Activated B cell treated with CpG ODN at 0.5 μM for 24 hours (primary cell): ENCODE data around the gene SOBP. TPM values are rescaled to one million over a fixed set of nuclear protein-coding genes. Genes with fewer than 3 reads are reported as not detected.

Experiments used
- ATAC-seq: fragments of 200-7000 bp; cut with Tn5 transposase; one replicate; pipeline ENCODE4 v1.10.0; 2021; ENCODE audit warnings: low read depth, mild to moderate bottlenecking, moderate library complexity
- CTCF ChIA-PET: fragments of 350-600 bp; sonication (Branson Sonifier 250); formaldehyde crosslinking; loops from one replicate; lab custom pipeline; 2021; ENCODE audit warnings: antibody characterized with exemption; lab: Charles Lee
- POLR2A ChIA-PET: fragments of 350-600 bp; sonication (Branson Sonifier 250); formaldehyde crosslinking; loops from one replicate; lab custom pipeline; 2021; ENCODE audit warnings: antibody characterized with exemption; lab: Charles Lee
- DNase-seq: peaks from one replicate; pipeline ENCODE4 v3.0.0; 2022
- H3K27ac Mint-ChIP-seq: one replicate; pipeline ENCODE4 v1.8.0; 2020; ENCODE audit warnings: mixed read lengths
- H3K27me3 Mint-ChIP-seq: one replicate; pipeline ENCODE4 v1.8.0; 2021; ENCODE audit warnings: mixed read lengths
- H3K36me3 Mint-ChIP-seq: one replicate; pipeline ENCODE4 v1.8.0; 2021; ENCODE audit warnings: low read depth, mixed read lengths
- H3K4me1 Mint-ChIP-seq: one replicate; pipeline ENCODE4 v1.8.0; 2021; ENCODE audit warnings: mixed read lengths
- H3K4me3 Mint-ChIP-seq: one replicate; pipeline ENCODE4 v1.8.0; 2020; ENCODE audit warnings: mild to moderate bottlenecking, mixed read lengths
- H3K9me3 Mint-ChIP-seq: one replicate; pipeline ENCODE4 v1.8.0; 2020; ENCODE audit warnings: mixed read lengths
- intact Hi-C: fragments of 100-400 bp; cut with micrococcal nuclease; formaldehyde crosslinking; loops from one replicate; pipeline ENCODE4 v1.15.1; 2024
- total RNA-seq: library from RNA; stranded (reverse); gene quantifications from 2 replicates; pipeline ENCODE4 v1.2.3, GENCODE V29; 2022
- TF ChIP-seq, protein P1 (sequence below): fragments of 200-600 bp; IDR thresholded peaks from one replicate; pipeline ENCODE4 v1.8.0; 2022; ENCODE audit warnings: antibody characterized with exemption, mild to moderate bottlenecking

Gene SOBP
- total RNA-seq, 1 donor from 2014 or later, result 1.1 TPM

GRCh38 chr6:107612762-107613415 is 123.0 kb downstream of the SOBP start:
- POLR2A ChIA-PET, result no interaction called here
- no peak for ATAC-seq
- H3K9me3 Mint-ChIP-seq, result no peaks in the 10 kb centered on the region
- H3K36me3 Mint-ChIP-seq, result no peaks in the 10 kb centered on the region
- DNase-seq, result no peak
- peaks cover 6% of the 10 kb centered on the region for H3K4me1 Mint-ChIP-seq
- TF ChIP-seq, protein P1, sequence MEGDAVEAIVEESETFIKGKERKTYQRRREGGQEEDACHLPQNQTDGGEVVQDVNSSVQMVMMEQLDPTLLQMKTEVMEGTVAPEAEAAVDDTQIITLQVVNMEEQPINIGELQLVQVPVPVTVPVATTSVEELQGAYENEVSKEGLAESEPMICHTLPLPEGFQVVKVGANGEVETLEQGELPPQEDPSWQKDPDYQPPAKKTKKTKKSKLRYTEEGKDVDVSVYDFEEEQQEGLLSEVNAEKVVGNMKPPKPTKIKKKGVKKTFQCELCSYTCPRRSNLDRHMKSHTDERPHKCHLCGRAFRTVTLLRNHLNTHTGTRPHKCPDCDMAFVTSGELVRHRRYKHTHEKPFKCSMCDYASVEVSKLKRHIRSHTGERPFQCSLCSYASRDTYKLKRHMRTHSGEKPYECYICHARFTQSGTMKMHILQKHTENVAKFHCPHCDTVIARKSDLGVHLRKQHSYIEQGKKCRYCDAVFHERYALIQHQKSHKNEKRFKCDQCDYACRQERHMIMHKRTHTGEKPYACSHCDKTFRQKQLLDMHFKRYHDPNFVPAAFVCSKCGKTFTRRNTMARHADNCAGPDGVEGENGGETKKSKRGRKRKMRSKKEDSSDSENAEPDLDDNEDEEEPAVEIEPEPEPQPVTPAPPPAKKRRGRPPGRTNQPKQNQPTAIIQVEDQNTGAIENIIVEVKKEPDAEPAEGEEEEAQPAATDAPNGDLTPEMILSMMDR, result no peak
- CTCF ChIA-PET, result no interaction called here
- peaks cover 2% of the 10 kb centered on the region for H3K27me3 Mint-ChIP-seq
- intact Hi-C loops, result no loop called here
- H3K27ac Mint-ChIP-seq, result no peak overlapping the region
- H3K4me3 Mint-ChIP-seq, result no peak overlapping the region

GRCh38 chr6:107613651-107614379 is 123.9 kb downstream of the SOBP start:
- TF ChIP-seq, protein P1, result no peak
- POLR2A ChIA-PET, result no interaction called here
- H3K4me3 Mint-ChIP-seq, result no peak overlapping the region
- no peaks in the 10 kb centered on the region for H3K36me3 Mint-ChIP-seq
- CTCF ChIA-PET, result no interaction called here
- no peak overlapping the region for H3K27ac Mint-ChIP-seq
- H3K27me3 Mint-ChIP-seq, result peaks cover 2% of the 10 kb centered on the region
- ATAC-seq (no peak), DNase-seq (no peak)
- H3K4me1 Mint-ChIP-seq, result peaks cover 15% of the 10 kb centered on the region
- intact Hi-C loops, result no loop called here
- H3K9me3 Mint-ChIP-seq, result no peaks in the 10 kb centered on the region

GRCh38 chr6:107614828-107615227 is 124.9 kb downstream of the SOBP start:
- no peak for ATAC-seq
- Mint-ChIP-seq H3K27ac (peak overlapping the region; percentile 27), H3K27me3 (peaks cover 2% of the 10 kb centered on the region), H3K9me3 (no peaks in the 10 kb centered on the region), H3K4me3 (no peak overlapping the region), H3K4me1 (peaks cover 22% of the 10 kb centered on the region), H3K36me3 (no peaks in the 10 kb centered on the region)
- TF ChIP-seq, protein P1, result no peak
- no peak for DNase-seq
- POLR2A ChIA-PET, result no interaction called here
- CTCF ChIA-PET, result no interaction called here
- intact Hi-C loops, result no loop called here

GRCh38 chr6:107616775-107617174 is 126.9 kb downstream of the SOBP start:
- POLR2A ChIA-PET, result no interaction called here
- no peak for ATAC-seq
- Mint-ChIP-seq H3K27ac (no peak overlapping the region), H3K9me3 (no peaks in the 10 kb centered on the region), H3K36me3 (no peaks in the 10 kb centered on the region), H3K4me3 (no peak overlapping the region), H3K27me3 (peaks cover 2% of the 10 kb centered on the region), H3K4me1 (peaks cover 34% of the 10 kb centered on the region)
- intact Hi-C loops, result no loop called here
- DNase-seq, result no peak
- TF ChIP-seq, protein P1, result no peak
- CTCF ChIA-PET, result no interaction called here

DNA sequence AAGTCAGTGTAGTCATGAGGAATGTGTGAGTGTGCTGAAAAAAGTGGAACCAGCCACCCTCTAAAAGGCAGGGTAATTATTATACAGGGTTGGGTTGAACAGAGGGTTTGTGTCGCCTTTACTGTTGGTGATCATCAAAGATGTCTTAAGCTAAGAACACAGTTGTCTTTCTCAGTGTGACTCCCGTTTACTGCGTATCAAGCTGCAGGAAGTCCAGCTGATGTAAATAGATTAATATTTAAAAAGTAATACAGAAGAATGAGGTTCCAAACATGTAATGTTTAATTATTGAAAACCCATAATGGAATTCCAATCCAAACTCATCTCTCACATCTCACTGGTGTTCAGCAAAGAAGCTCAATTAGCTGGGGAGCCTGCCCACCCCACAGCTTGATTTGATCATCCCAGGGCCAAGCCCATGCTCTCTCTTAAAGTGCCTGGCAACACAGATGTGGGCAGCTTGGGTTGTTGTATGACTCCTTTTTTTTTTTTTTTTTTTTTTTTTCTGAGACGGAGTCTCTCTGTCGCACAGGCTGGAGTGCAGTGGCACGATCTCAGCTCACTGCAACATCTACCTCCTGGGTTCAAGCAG is 127.5 kb downstream of the SOBP start:
- DNase-seq, result no peak
- ChIA-PET POLR2A (interaction anchor here (0.6 to 1.4 kb wide), 2 partner anchors 15 to 158 kb away, joined by 5 read pairs; partner anchors contain the start of gene PDSS2), CTCF (no interaction called here)
- H3K27ac Mint-ChIP-seq, result no peak overlapping the region
- H3K4me3 Mint-ChIP-seq, result no peak overlapping the region
- H3K4me1 Mint-ChIP-seq, result peaks cover 34% of the 10 kb centered on the region
- TF ChIP-seq, protein P1, result no peak
- intact Hi-C loops, result no loop called here
- ATAC-seq, result no peak
- H3K27me3 Mint-ChIP-seq, result peaks cover 2% of the 10 kb centered on the region
- H3K9me3 Mint-ChIP-seq, result no peaks in the 10 kb centered on the region
- no peaks in the 10 kb centered on the region for H3K36me3 Mint-ChIP-seq
